Esophagus squamous epithelium (tissue), 5 donors: ENCODE results near the gene POLA1. TPM values are rescaled to one million over a fixed set of nuclear protein-coding genes. Genes with fewer than 3 reads are reported as not detected.

Experiments
- DNase-seq: peaks from one replicate; lab custom pipeline; 2025; lab: John Stamatoyannopoulos, UW
- H3K27ac ChIP-seq, 4 donors: fragments of 200-600 bp; sonication (generic); one replicate each; pipeline ENCODE4 v1.5.1; 2016 to 2019; ENCODE audit warnings: mild to moderate bottlenecking in 1 of 4
- H3K27me3 ChIP-seq, 4 donors: fragments of 200-600 bp; sonication (generic); 1 replicate in 3 of 4; 2 replicates in 1 of 4; pipeline versions ENCODE4 v1.5.1 to v1.6.0; 2017 to 2021; ENCODE audit warnings: antibody characterized with exemption in 1 of 4
- H3K36me3 ChIP-seq, 3 donors: fragments of 200-600 bp; sonication (generic); one replicate each; pipeline ENCODE4 v1.5.1; 2016 to 2019
- H3K4me1 ChIP-seq, 3 donors: fragments of 200-600 bp; sonication (generic); one replicate each; pipeline ENCODE4 v1.5.1; 2017 to 2019
- H3K4me3 ChIP-seq, 4 donors: fragments of 200-600 bp; sonication (generic); 1 replicate in 3 of 4; 2 replicates in 1 of 4; pipeline ENCODE4 v1.5.1; 2016 to 2019; ENCODE audit warnings: mild to moderate bottlenecking in 2 of 4, moderate library complexity in 1 of 4
- H3K9me3 ChIP-seq, 3 donors: fragments of 200-600 bp; sonication (generic); one replicate each; pipeline ENCODE4 v1.5.1; 2016 to 2019
- CTCF ChIP-seq, 6 experiments: fragments of 450-650 bp in 4 of 6; fragments of 200-600 bp in 2 of 6; sonication (generic) in 2 of 6; IDR thresholded peaks; one replicate each; pipeline ENCODE4 v1.5.1; 2016 to 2019; ENCODE audit warnings: antibody characterized with exemption in 6 of 6, mild to moderate bottlenecking in 4 of 6, moderate library complexity in 4 of 6
- POLR2A ChIP-seq, 4 donors: fragments of 450-650 bp; IDR thresholded peaks; one replicate each; pipeline ENCODE4 v1.6.1; 2017; ENCODE audit warnings: antibody characterized with exemption in 4 of 4, mild to moderate bottlenecking in 4 of 4, moderate library complexity in 3 of 4
- WGBS, 2 donors: methylation state at CpG; one replicate each; pipeline ENCODE4 v1.1.5; 2018; 5-methylcytosine and 5-hydroxymethylcytosine counted together
- intact Hi-C: fragments of 100-400 bp; cut with DNase I; formaldehyde crosslinking; loops from one replicate; pipeline ENCODE4 v1.15.0; 2022
- total RNA-seq, 4 donors: library from RNA; depleted of rRNA; stranded (reverse); fragments of >200 nt; gene quantifications; one replicate each; pipeline ENCODE4 v1.1.0, GENCODE V29; 2016
- donor health status: DM: yes; HTN: yes; CAD: no.

POLA1 gene
- total RNA-seq, 4 donors from 2014 or later = 5.3 to 14.7 (median 13.1) TPM

GRCh38 chrX:25003066-25003849 lies 309.5 kb downstream of the POLA1 start:
- H3K4me1 ChIP-seq = peaks cover 12 to 47% (median 13%) of the 10 kb centered on the region in 3 donors
- peak overlapping the region in 2 of 4 donors; percentile 27 to 50 for H3K4me3 ChIP-seq
- no peaks in the 10 kb centered on the region for H3K9me3 ChIP-seq
- 29 to 34% methylated on average over 9 to 23 of the region's 40 CpGs for WGBS, 2 donors
- H3K27ac ChIP-seq = no peak overlapping the region
- DNase-seq = no peak
- TF ChIP-seq POLR2A (IDR thresholded peaks at IDR 0.05) (no peak), CTCF (IDR thresholded peaks at IDR 0.05) (no peak)
- H3K27me3 ChIP-seq = peaks cover 0 to 69% (median 26%) of the 10 kb centered on the region in 4 donors
- intact Hi-C loops = no loop called here
- no peaks in the 10 kb centered on the region for H3K36me3 ChIP-seq

- WGBS, 2 donors = 25 to 41% methylated on average over 6 to 10 of the region's 10 CpGs
- Histone ChIP-seq H3K36me3 (no peaks in the 10 kb centered on the region), H3K27me3 (peaks cover 0 to 77% (median 29%) of the 10 kb centered on the region in 4 donors), H3K27ac (no peak overlapping the region), H3K4me3 (no peak overlapping the region), H3K4me1 (peaks cover 12 to 47% (median 13%) of the 10 kb centered on the region in 3 donors), H3K9me3 (no peaks in the 10 kb centered on the region)
- TF ChIP-seq CTCF (IDR thresholded peaks at IDR 0.05) (no peak), POLR2A (IDR thresholded peaks at IDR 0.05) (no peak)
- intact Hi-C loops = no loop called here
- DNase-seq = no peak
Observed at GRCh38 chrX:25004040-25004439, 310.3 kb downstream of the POLA1 start.

GRCh38 chrX:25004485-25005032 lies 310.8 kb downstream of the POLA1 start:
- Histone ChIP-seq H3K36me3 (no peaks in the 10 kb centered on the region), H3K27ac (no peak overlapping the region), H3K4me1 (peaks cover 12 to 47% (median 13%) of the 10 kb centered on the region in 3 donors), H3K4me3 (peak overlapping the region in 2 of 4 donors; percentile 28 to 46), H3K27me3 (peaks cover 0 to 82% (median 33%) of the 10 kb centered on the region in 4 donors), H3K9me3 (no peaks in the 10 kb centered on the region)
- intact Hi-C loops = no loop called here
- WGBS, 2 donors = 15% methylated on average over 18 of the region's 59 CpGs; no CpG with 5 or more reads in 1 of the 2 donors
- TF ChIP-seq CTCF (IDR thresholded peaks at IDR 0.05) = no peak
- TF ChIP-seq POLR2A (IDR thresholded peaks at IDR 0.05) = no peak
- DNase-seq = no peak

GRCh38 chrX:25005034-25005381 lies 311.3 kb downstream of the POLA1 start:
- DNase-seq = no peak
- Histone ChIP-seq H3K4me1 (peaks cover 12 to 47% (median 13%) of the 10 kb centered on the region in 3 donors), H3K27ac (no peak overlapping the region), H3K9me3 (no peaks in the 10 kb centered on the region), H3K36me3 (no peaks in the 10 kb centered on the region), H3K4me3 (peak overlapping the region in 2 of 4 donors; percentile 28 to 46), H3K27me3 (peaks cover 0 to 87% (median 36%) of the 10 kb centered on the region in 4 donors)
- WGBS, 2 donors = 1 to 50% methylated on average over 4 to 7 of the region's 23 CpGs
- TF ChIP-seq POLR2A (IDR thresholded peaks at IDR 0.05) = no peak
- no peak for TF ChIP-seq CTCF (IDR thresholded peaks at IDR 0.05)
- intact Hi-C loops = no loop called here
